ENCODE results near the gene RHOJ. TPM values are rescaled to one million over a fixed set of nuclear protein-coding genes. Genes with fewer than 3 reads are reported as not detected.
"Not testable (repeated sequence)": the region's sequence is repeated elsewhere in the genome, so short reads cannot be mapped to it uniquely, and the experiment has no call there.

Gene RHOJ
- polyA plus RNA-seq (ENCODE audit: insufficient read length in 10 of 10), result 10 to 100 TPM; 23.4 to 46.6 (median 31.0) TPM
- long read RNA-seq, donor 1, transcript RHOJ-201 (5 exons, 3,302 nt), result major isoform, 10 of 11 reads
- long read RNA-seq, donor 1, partial matches to known transcripts, result 0 of 11 reads
- long read RNA-seq, donor 1, other reads (novel, unspliced or antisense), result 0 of 11 reads
- long read RNA-seq, donor 2, transcript RHOJ-201 (5 exons, 3,302 nt), result major isoform, 6 of 8 reads
- long read RNA-seq, donor 2, partial matches to known transcripts, result 0 of 8 reads
- long read RNA-seq, donor 2, other reads (novel, unspliced or antisense), result 0 of 8 reads
- long read RNA-seq, donor 3, result 0 reads
- long read RNA-seq, donor 4, transcript RHOJ-201 (5 exons, 3,302 nt), result major isoform, 20 of 21 reads
- long read RNA-seq, donor 4, partial matches to known transcripts, result 0 of 21 reads
- long read RNA-seq, donor 4, other reads (novel, unspliced or antisense), result 0 of 21 reads
- long read RNA-seq, donor 5, transcript RHOJ-201 (5 exons, 3,302 nt), result major isoform, 14 of 15 reads
- long read RNA-seq, donor 5, partial matches to known transcripts, result 0 of 15 reads
- long read RNA-seq, donor 5, other reads (novel, unspliced or antisense), result 0 of 15 reads
- long read RNA-seq, donor 6, transcript RHOJ-201 (5 exons, 3,302 nt), result major isoform, 21 of 21 reads
- long read RNA-seq, donor 6, partial matches to known transcripts, result 0 of 21 reads
- long read RNA-seq, donor 6, other reads (novel, unspliced or antisense), result 0 of 21 reads
- long read RNA-seq, donor 7, transcript RHOJ-201 (5 exons, 3,302 nt), result major isoform, 12 of 14 reads
- long read RNA-seq, donor 7, partial matches to known transcripts, result 0 of 14 reads
- long read RNA-seq, donor 7, other reads (novel, unspliced or antisense), result 0 of 14 reads
- long read RNA-seq, donor 8, transcript RHOJ-201 (5 exons, 3,302 nt), result major isoform, 17 of 29 reads
- long read RNA-seq, donor 8, partial matches to known transcripts, result 12 of 29 reads
- long read RNA-seq, donor 8, other reads (novel, unspliced or antisense), result 0 of 29 reads
- long read RNA-seq, donor 9, result 0 reads

DNA sequence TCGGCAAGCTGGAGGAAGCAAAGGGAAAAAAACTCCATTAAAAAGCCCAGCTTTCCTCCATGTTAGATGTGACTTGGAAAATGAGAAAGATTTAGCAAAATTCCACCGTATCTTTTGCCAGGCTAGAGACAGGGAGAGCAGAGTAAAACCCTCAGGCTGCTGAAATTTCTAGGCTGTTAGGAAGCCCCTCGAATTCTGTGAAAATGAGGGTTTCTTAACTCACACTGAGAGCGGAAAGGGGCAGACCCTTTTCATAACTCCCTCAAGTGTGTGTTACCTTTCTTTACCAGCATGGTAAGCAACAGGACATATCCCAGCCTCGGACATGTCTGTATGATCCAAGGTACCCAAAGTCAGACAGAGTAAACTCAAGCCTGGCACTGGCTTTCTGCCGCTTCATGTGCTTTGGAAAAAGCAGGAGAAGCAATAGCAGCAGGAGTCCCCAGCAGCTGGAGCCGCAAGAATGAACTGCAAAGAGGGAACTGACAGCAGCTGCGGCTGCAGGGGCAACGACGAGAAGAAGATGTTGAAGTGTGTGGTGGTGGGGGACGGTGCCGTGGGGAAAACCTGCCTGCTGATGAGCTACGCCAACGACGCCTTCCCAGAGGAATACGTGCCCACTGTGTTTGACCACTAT is at the start of gene RHOJ:
Gene RHOJ (plus strand): TSS at position 37 of the 637 bp plus-strand sequence. CDS start 427 bp downstream, at position 464.
- DNase-seq, result peak; percentile 47 to 89 (median 69)

DNA sequence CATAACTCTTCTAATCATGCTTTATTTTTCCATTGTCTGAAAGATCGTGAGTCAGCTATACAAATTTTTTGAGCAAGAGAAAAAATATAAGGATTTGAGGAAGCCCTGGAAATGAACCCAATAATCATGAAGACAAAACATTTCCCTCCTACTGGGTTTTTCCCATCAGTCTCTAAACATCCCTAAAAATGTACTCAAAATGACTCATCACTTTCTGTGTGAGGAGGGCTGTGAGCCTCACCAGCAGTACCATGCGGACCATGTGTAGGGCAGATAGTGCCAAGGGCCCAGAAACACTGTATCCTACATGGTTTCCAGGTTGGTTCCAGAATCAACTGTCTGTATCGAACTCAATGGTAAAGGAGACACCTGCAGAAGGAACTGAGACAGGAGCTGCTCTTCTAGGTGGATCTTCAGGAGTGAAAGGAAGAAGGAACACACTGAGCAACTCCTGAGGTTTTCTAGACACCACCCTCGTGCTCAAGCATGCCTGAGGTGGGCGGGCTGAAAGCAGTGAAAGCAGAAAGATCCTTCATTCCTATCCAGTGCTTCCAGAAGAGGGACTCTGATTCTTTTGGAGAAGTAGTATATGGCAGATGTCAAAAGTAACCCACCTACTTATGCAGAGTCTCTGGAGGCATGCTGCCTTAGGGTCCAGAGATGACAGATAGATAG is 48.6 kb upstream of the RHOJ start:
- no peak for DNase-seq

- no peak for DNase-seq
Observed at GRCh38 chr14:63157195-63157594, 47.0 kb upstream of the RHOJ start.

GRCh38 chr14:63163306-63163705 is 40.9 kb upstream of the RHOJ start:
- DNase-seq, result no peak

- DNase-seq, result no peak
Observed at GRCh38 chr14:63164108-63164683, 40.0 kb upstream of the RHOJ start.

DNA sequence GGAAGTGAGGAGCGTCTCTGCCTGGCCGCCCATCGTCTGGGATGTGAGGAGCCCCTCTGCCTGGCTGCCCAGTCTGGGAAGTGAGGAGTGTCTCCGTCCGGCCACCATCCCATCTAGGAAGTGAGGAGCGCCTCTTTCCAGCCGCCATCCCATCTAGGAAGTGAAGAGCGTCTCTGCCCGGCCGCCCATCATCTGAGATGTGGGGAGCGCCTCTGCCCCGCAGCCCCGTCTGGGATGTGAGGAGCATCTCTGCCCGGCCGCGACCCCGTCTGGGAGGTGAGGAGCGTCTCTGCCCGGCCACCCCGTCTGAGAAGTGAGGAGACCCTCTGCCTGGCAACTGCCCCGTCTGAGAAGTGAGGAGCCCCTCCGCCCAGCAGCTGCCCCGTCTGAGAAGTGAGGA is 39.0 kb upstream of the RHOJ start:
- not testable (repeated sequence) for DNase-seq

DNA sequence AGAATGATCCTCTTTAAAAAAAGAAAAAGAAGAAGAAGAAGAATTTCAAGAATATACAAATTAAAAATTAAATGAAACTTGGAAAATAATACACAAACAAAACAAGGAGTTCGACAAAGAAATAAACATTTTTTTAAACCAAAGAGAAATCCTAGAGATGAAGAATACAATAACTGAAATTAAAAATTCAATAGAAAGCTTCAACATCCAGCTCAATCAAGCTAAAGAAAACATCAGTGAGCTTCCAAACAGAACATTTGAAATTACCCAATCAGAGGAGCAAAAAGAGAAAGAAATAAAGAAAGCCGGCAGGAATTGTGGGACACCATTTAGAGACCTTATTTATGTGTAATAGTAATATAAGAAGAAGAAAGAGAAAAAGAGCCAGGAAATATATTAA is 37.2 kb upstream of the RHOJ start:
- DNase-seq, result no peak

GRCh38 chr14:63174760-63175191 is 29.5 kb upstream of the RHOJ start:
- DNase-seq, result peak; percentile 56 to 76 (median 62)

DNA sequence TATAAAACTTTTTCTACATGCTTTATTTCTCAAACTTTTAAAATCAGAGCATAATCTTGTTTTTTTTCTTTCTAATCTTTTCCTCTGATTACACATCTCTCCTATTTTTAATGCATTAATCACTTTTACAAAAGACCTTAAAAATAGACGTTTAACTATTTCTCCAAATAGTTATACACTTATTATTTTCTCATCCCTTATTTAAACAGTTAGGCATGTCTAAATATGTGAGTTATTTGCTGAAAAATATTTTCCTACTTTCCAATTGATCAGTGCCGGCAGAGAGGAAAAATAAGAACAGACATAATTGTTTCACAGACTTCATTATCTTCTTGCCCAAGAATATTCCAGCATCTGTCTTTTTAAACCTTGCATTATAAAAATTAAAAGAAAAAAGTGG is 28.7 kb upstream of the RHOJ start:
- DNase-seq, result no peak

GRCh38 chr14:63178912-63179311 is 25.3 kb upstream of the RHOJ start:
- no peak for DNase-seq

DNA sequence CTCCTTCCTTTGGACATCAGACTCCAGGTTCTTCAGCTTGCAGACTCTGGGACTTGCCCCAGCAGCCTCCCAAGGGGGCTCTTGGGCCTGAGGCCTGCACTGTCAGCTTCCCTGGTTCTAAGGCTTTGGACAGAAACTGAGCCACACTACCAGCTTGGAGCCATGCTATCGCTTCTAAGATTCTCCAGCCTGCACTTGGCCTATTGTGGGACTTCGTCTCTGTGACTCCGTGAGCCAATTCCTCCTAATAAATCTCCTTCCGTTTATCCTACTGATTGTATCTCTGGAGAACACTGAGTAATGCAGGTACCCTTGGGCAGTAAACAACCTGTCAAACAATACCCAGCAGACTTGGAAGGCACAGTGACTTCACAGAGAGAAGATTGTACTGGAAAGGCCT is 24.9 kb upstream of the RHOJ start:
- peak in 1 of 3 donors; percentile 15 for DNase-seq

GRCh38 chr14:63180011-63180410 is 24.2 kb upstream of the RHOJ start:
- DNase-seq, result peak in 2 of 3 donors; percentile 40 to 79

DNA sequence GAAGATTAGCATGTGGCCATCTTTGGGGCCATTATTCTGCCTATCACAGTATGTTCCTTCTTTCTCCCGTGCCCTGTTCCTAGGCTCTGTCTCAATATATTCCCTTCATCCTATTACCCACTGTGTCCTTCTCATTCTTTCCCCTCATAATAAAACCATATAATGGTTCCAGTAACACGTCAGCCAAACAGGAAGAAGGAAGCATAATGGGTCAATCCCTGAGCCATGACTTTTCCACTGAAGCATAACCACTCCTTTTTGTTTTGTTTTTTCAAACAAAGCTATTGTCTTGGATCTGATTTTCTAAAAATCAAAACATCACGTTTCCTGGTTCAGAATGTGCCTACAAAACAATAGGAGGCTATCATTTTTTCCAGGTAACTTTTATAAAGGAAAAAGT is 21.3 kb upstream of the RHOJ start:
- DNase-seq, result no peak

GRCh38 chr14:63186453-63186852 is 17.8 kb upstream of the RHOJ start:
- DNase-seq, result peak in 2 of 3 donors; percentile 38 to 57

- DNase-seq, result no peak
Observed at GRCh38 chr14:63191211-63191610, 13.0 kb upstream of the RHOJ start.

GRCh38 chr14:63192085-63192484 is 12.2 kb upstream of the RHOJ start:
- peak in 1 of 3 donors; percentile 16 for DNase-seq

GRCh38 chr14:63193236-63193635 is 11.0 kb upstream of the RHOJ start:
- no peak for DNase-seq

DNA sequence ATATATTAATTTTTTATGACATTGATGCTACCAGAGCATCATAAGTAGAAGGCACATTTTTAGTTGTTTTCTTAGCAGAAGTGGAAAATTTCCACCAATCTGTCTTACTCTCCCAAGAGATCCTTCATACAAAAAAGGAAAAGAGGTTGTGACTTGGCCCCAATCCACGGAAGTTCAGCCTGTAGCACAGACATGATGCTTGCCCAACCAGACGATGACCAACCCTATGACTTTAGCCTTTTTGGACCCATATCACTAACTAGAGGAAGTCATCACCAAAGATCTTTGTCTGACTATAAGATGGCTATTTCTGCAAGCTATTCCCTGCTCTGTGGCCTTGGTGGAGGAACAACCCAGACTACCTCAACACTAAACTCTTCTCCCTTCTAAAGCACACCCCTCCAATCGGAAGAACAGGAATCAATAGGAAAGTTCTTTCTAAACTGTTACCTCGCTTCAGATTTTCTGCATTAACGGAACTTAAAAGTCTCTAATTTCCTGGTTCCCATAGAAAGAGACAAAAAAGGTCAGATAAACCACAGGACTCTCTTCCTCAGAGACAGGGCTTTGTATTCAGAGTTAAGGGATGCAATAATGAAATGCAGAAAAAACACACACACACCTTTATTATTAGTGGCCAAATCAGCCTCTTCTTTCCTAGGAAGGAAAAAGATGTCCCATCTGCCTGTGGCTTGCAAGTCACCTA is 4.1 kb upstream of the RHOJ start:
- no peak for DNase-seq

- DNase-seq, result no peak
Observed at GRCh38 chr14:63200767-63201166, 3.5 kb upstream of the RHOJ start.

DNA sequence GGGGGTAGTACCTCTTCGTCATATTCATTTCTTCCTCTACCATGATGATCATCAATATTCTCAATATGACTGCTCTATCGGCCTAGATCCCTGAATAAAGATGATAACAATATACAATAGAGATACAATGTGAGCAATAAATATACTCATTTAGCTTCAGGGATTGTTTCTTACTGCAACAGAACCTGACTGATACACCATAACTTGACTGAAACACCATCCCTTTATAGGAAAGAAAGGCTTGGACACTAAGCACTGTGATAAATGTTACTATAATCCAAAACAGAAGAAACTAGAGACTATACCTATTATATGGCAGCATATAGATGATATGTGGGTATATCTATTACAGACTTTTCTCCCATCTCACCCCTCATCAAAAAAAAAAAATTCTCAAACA is 1.2 kb upstream of the RHOJ start:
- no peak for DNase-seq

Data from muscle of back (tissue), 13 donors.